Stimulated activated CD4-positive, alpha-beta T cell treated with anti-CD3 and anti-CD28 coated beads, Interleukin-4, amount 100 ng/mL, for 24 hours (primary cell): ENCODE results near the gene SCYL3.
A peak's percentile ranks its signal among the peaks of the same experiment; 100 is the strongest.

ENCODE experiments used
- DNase-seq: peaks from one replicate; pipeline ENCODE4 v3.0.0-alpha.2; 2020

The SCYL3 gene

DNA sequence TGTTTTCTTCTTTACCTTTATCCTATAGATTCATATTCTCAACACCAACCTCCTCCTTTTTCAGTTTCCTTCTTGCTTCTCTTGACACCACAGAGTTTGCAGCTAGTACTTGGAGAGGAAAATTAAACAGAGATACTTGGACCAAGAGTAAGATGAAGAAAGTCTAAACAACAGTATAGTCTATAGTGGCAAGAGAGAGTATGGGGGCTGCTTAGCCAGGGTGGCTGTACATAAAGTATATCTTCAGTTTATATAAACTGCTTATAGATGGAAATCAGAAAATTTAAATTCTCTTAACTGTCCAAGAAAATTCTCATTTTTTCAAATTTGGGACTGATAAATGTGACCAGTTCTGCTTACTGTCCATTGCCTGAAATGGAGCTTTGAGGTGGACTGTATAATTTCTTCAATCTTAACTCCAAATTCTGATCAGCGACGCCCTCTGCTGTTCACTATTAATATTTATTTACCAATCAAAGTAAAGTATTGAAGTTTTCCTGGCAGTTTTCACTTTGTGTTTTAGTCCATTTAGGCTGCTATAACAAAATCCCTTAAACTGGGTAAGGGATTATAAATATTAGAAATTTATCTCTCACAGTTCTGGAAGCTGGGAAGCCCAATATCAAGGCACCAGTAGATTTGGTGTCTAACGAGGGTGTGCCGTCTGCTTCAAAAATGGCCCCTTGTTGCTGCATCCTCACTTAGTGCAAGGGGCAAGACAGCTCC is 84.2 kb downstream of the SCYL3 start:
- DNase-seq: peak; percentile 36

DNA sequence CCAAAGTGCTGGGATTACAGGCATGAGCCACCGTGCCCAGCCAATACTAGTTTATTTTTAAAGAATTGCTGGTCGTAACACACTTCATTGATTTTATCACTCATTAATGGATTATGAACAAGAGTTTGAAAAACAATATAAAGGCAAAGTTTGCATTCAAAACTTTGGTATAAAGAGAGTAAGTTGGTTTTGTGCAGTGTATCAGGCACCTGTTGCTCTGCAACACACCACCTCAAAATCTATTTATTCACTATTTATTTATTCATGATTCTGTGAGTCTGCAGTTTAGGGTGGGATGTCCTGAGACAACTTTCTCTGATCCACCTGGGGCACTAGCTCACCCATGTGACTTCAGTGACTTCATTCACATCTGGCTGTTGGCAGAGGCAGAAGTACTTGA is 88.8 kb downstream of the SCYL3 start:
- DNase-seq: no peak

GRCh38 chr1:169802888-169803287 is 90.8 kb downstream of the SCYL3 start:
- DNase-seq: no peak
